Measurements from ENCODE around the gene TRPV3. TPM values are rescaled to one million over a fixed set of nuclear protein-coding genes. Genes with fewer than 3 reads are reported as not detected.

TRPV3 gene
- total and polyA plus RNA-seq, 8 donors: 0.55 to 4.2 (median 1.9) TPM

GRCh38 chr17:3475812-3476610 is 81.6 kb downstream of the TRPV3 start, which contains the start of gene ASPA:
Gene ASPA, plus strand, starts transcription at chr17:3475997. Its CDS starts 163 bp downstream, at chr17:3476160.
- TF ChIP-seq, protein P1, sequence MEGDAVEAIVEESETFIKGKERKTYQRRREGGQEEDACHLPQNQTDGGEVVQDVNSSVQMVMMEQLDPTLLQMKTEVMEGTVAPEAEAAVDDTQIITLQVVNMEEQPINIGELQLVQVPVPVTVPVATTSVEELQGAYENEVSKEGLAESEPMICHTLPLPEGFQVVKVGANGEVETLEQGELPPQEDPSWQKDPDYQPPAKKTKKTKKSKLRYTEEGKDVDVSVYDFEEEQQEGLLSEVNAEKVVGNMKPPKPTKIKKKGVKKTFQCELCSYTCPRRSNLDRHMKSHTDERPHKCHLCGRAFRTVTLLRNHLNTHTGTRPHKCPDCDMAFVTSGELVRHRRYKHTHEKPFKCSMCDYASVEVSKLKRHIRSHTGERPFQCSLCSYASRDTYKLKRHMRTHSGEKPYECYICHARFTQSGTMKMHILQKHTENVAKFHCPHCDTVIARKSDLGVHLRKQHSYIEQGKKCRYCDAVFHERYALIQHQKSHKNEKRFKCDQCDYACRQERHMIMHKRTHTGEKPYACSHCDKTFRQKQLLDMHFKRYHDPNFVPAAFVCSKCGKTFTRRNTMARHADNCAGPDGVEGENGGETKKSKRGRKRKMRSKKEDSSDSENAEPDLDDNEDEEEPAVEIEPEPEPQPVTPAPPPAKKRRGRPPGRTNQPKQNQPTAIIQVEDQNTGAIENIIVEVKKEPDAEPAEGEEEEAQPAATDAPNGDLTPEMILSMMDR (IDR thresholded peaks at IDR 0.05): no peak
- no peaks in the 10 kb centered on the region for H3K36me3 ChIP-seq
- ATAC-seq (peak; percentile 72), DNase-seq (peak in 2 of 4 donors; percentile 51 to 62)
- H3K9me3 ChIP-seq: no peaks in the 10 kb centered on the region
- peak within 1 kb of the TSS; percentile 48 to 65 for H3K27ac ChIP-seq
- peaks cover 0 to 3% of the 10 kb centered on the region in 2 donors for H3K4me1 ChIP-seq
- intact Hi-C loops (cut with DNase I): no loop called here
- H3K4me3 ChIP-seq: peak within 1 kb of the TSS; percentile 14 to 30
- H3K27me3 ChIP-seq: no peaks in the 10 kb centered on the region

GRCh38 chr17:3475251-3475685 is 82.3 kb downstream of the TRPV3 start:
- Histone ChIP-seq H3K4me3 (no peak overlapping the region), H3K4me1 (peaks cover 0 to 3% of the 10 kb centered on the region in 2 donors), H3K9me3 (no peaks in the 10 kb centered on the region), H3K36me3 (no peaks in the 10 kb centered on the region), H3K27me3 (no peaks in the 10 kb centered on the region), H3K27ac (peak overlapping the region; percentile 45 to 65)
- ATAC-seq: no peak
- intact Hi-C loops (cut with DNase I): no loop called here
- DNase-seq: peak in 2 of 4 donors; percentile 47 to 52
- TF ChIP-seq, protein P1 (IDR thresholded peaks at IDR 0.05): no peak

- TF ChIP-seq, protein P1 (IDR thresholded peaks at IDR 0.05): no peak
- Histone ChIP-seq H3K9me3 (no peaks in the 10 kb centered on the region), H3K27me3 (no peaks in the 10 kb centered on the region), H3K36me3 (no peaks in the 10 kb centered on the region), H3K27ac (peak overlapping the region; percentile 36 to 45), H3K4me1 (peaks cover 0 to 3% of the 10 kb centered on the region in 2 donors), H3K4me3 (no peak overlapping the region)
- ATAC-seq (peak; percentile 33), DNase-seq (peak in 2 of 4 donors; percentile 49 to 77)
- intact Hi-C loops (cut with DNase I): no loop called here
These were observed 83.4 kb downstream of the TRPV3 start for GRCh38 chr17:3474212-3474611.

- DNase-seq (peak in 1 of 4 donors; percentile 69), ATAC-seq (no peak)
- TF ChIP-seq, protein P1 (IDR thresholded peaks at IDR 0.05): no peak
These were observed 85.5 kb downstream of the TRPV3 start for GRCh38 chr17:3472137-3472536.

GRCh38 chr17:3471599-3471998 is 86.0 kb downstream of the TRPV3 start, which contains the start of gene SPATA22:
Gene SPATA22, minus strand, starts transcription at chr17:3471819. Its CDS starts 2,494 bp downstream, at chr17:3469325.
- Histone ChIP-seq H3K4me3 (no peak within 1 kb of the TSS), H3K36me3 (no peaks in the 10 kb centered on the region), H3K4me1 (peaks cover 0 to 3% of the 10 kb centered on the region in 2 donors), H3K27me3 (no peaks in the 10 kb centered on the region), H3K9me3 (no peaks in the 10 kb centered on the region), H3K27ac (no peak within 1 kb of the TSS)
- intact Hi-C loops (cut with DNase I): no loop called here
- ATAC-seq: no peak
- no peak for DNase-seq
- TF ChIP-seq, protein P1 (IDR thresholded peaks at IDR 0.05): no peak

More at GRCh38 chr17:3472137-3472536, 85.5 kb downstream of the TRPV3 start:
- no peaks in the 10 kb centered on the region for H3K36me3 ChIP-seq
- H3K4me3 ChIP-seq: no peak overlapping the region
- intact Hi-C loops (cut with DNase I): no loop called here
- no peaks in the 10 kb centered on the region for H3K9me3 ChIP-seq
- no peaks in the 10 kb centered on the region for H3K27me3 ChIP-seq
- no peak overlapping the region for H3K27ac ChIP-seq
- peaks cover 0 to 3% of the 10 kb centered on the region in 2 donors for H3K4me1 ChIP-seq

All from left lung (tissue), 10 donors.